HepG2 (cell line): Measurements from ENCODE around the gene EIF3L. TPM values are rescaled to one million over a fixed set of nuclear protein-coding genes. Genes with fewer than 3 reads are reported as not detected.
A peak's percentile ranks its signal among the peaks of the same experiment; 100 is the strongest.

Source experiments
- ARID5B ChIP-seq: IDR thresholded peaks from 2 replicates; pipeline ENCODE4 v1.4.0; 2020; ENCODE audit warnings: mild to moderate bottlenecking, missing genetic modification reagents
- CBX2 ChIP-seq, 2 experiments: fragments of 200-600 bp in 1 of 2; sonication (generic); formaldehyde crosslinking in 1 of 2; IDR thresholded peaks; 2 replicates each; pipeline versions ENCODE4 v1.7.0 to v1.8.1; 2018 to 2022; ENCODE audit warnings: low read depth in 2 of 2, low read length in 1 of 2, mild to moderate bottlenecking in 1 of 2, missing genetic modification reagents in 1 of 2
- SKIL ChIP-seq: sonication (generic); formaldehyde crosslinking; IDR thresholded peaks from 2 replicates; pipeline ENCODE4 v1.8.0; 2022; ENCODE audit warnings: missing genetic modification reagents, mild to moderate bottlenecking, moderate library complexity, borderline replicate concordance
- SOX13 ChIP-seq, 3 experiments: fragments of 450-650 bp in 1 of 3; sonication (generic) in 1 of 3; formaldehyde crosslinking in 1 of 3; IDR thresholded peaks in 2 of 3; conservative IDR thresholded peaks in 1 of 3; 2 replicates each; pipeline versions ENCODE4 v1.5.0 to v1.6.1; 2016 to 2020; ENCODE audit warnings: antibody characterized with exemption in 1 of 3, mild to moderate bottlenecking in 1 of 3, missing compliant biosample characterization in 1 of 3, missing genetic modification reagents in 1 of 3, moderate library complexity in 1 of 3
- TARDBP ChIP-seq: sonication (generic); formaldehyde crosslinking; IDR thresholded peaks from 2 replicates; pipeline ENCODE4 v1.8.0; 2022; ENCODE audit warnings: mild to moderate bottlenecking, missing genetic modification reagents
- USF2 ChIP-seq, 2 experiments: sonication (generic) in 1 of 2; formaldehyde crosslinking in 1 of 2; IDR thresholded peaks; 2 replicates each; pipeline versions ENCODE4 v1.5.1 to v1.6.1; 2011 to 2020; ENCODE audit warnings: borderline replicate concordance in 1 of 2, low read depth in 1 of 2, low read length in 1 of 2, mild to moderate bottlenecking in 1 of 2, missing genetic modification reagents in 1 of 2, moderate library complexity in 1 of 2
- ZNF142 ChIP-seq: sonication (generic); formaldehyde crosslinking; IDR thresholded peaks from 2 replicates; pipeline ENCODE4 v1.4.0; 2020; ENCODE audit warnings: missing genetic modification reagents
- ZNF232 ChIP-seq: sonication (generic); formaldehyde crosslinking; IDR thresholded peaks from 2 replicates; pipeline ENCODE4 v1.4.0; 2020; ENCODE audit warnings: missing genetic modification reagents, borderline replicate concordance
- ZNF431 ChIP-seq: sonication (generic); formaldehyde crosslinking; IDR thresholded peaks from 2 replicates; pipeline ENCODE4 v1.9.0; 2022; ENCODE audit warnings: missing genetic modification reagents, low read depth, mild to moderate bottlenecking, borderline replicate concordance
- ZNF607 ChIP-seq: sonication (generic); formaldehyde crosslinking; IDR thresholded peaks from 2 replicates; pipeline ENCODE4 v1.5.1; 2020; ENCODE audit warnings: missing genetic modification reagents, mild to moderate bottlenecking, borderline replicate concordance
- ZNF670 ChIP-seq: sonication (generic); formaldehyde crosslinking; IDR thresholded peaks from 2 replicates; pipeline ENCODE4 v1.8.0; 2022; ENCODE audit warnings: mild to moderate bottlenecking, missing genetic modification reagents, borderline replicate concordance
- polyA plus RNA-seq, 8 experiments: library from polyadenylated mRNA; depleted of rRNA in 3 of 8; stranded (reverse) in 7 of 8; unstranded in 1 of 8; fragments of >200 nt; fragmentation: Illumina TruSeq in 4 of 8; extraction: Trizol in 4 of 8; gene quantifications; 2 replicates each; pipeline versions ENCODE4 v1.2.1 to v1.2.3, GENCODE V29; 2011 to 2016; ENCODE audit warnings: low read depth in 4 of 8, missing spikeins in 1 of 8, mixed read lengths in 1 of 8; ENCODE audit not compliant: insufficient read depth in 1 of 8
- total RNA-seq, 5 experiments: library from RNA; depleted of rRNA; stranded (reverse); fragments of >200 nt; fragmentation: Illumina TruSeq; extraction: Trizol; gene quantifications; 2 replicates each; pipeline ENCODE4 v1.2.3, GENCODE V29; 2016; ENCODE audit warnings: low read depth in 1 of 5

The EIF3L gene
- total and polyA plus RNA-seq, 2 of the 13 experiments (the other 11 are each of a cell fraction or from before 2014, with no cell fraction given): 514 to 793 TPM

GRCh38 chr22:37849089-37849751, at the start of gene EIF3L (continued):
- TF ChIP-seq ARID5B (CRISPR knock-in tag) (0 out of 2 replicates have a peak, but pooled peaks have one; percentile 29), USF2 (IDR thresholded peaks at IDR 0.05; ENCODE audit: low read depth, low read length) (no peak), USF2 (CRISPR knock-in tag; IDR thresholded peaks at IDR 0.05; ENCODE audit: borderline replicate concordance) (no peak), ZNF142 (CRISPR knock-in tag) (peak; percentile 83), SOX13 (IDR thresholded peaks at IDR 0.05) (no peak), SOX13 (CRISPR knock-in tag; conservative IDR thresholded peaks at IDR 0.05 in 1 of 2, IDR thresholded peaks at IDR 0.05 in 1 of 2) (peak in 1 of 2 experiments; percentile 47; a peak in 1 of 4 replicates), SKIL (CRISPR knock-in tag) (no peak), CBX2 (IDR thresholded peaks at IDR 0.05; ENCODE audit: low read depth, low read length) (no peak), CBX2 (CRISPR knock-in tag; IDR thresholded peaks at IDR 0.05; ENCODE audit: low read depth) (no peak), ZNF232 (CRISPR knock-in tag) (peak; percentile 74; the same call in 1 of the 2 replicates), TARDBP (CRISPR knock-in tag) (0 out of 2 replicates have a peak, but pooled peaks have one; percentile 21), ZNF607 (CRISPR knock-in tag) (peak; percentile 91), ZNF431 (CRISPR knock-in tag) (peak; percentile 70; the same call in 1 of the 2 replicates), ZNF670 (CRISPR knock-in tag) (peak; percentile 62; the same call in 1 of the 2 replicates)
